Activated T-cell treated with anti-CD3 and anti-CD28 coated beads, Interleukin-2, amount 50 U/mL, for 72 hours (primary cell): ENCODE data around the gene XRCC1. TPM values are rescaled to one million over a fixed set of nuclear protein-coding genes. Genes with fewer than 3 reads are reported as not detected.
"Not testable (repeated sequence)": the region's sequence is repeated elsewhere in the genome, so short reads cannot be mapped to it uniquely, and the experiment has no call there.

Experiments
- ATAC-seq, 2 donors: fragments of 150-1000 bp; cut with Tn5 transposase; replicated peaks in 1 of 2; 2 replicates each; pipeline ENCODE4 v1.10.0; 2021; ENCODE audit warnings: moderate library complexity in 2 of 2, mild to moderate bottlenecking in 1 of 2
- DNase-seq, 2 donors: peaks; one replicate each; pipeline ENCODE4 v3.0.0; 2021 to 2022; ENCODE audit warnings: mixed read lengths in 1 of 2
- H3K27ac Mint-ChIP-seq: one replicate; pipeline ENCODE4 v1.8.0; 2022; ENCODE audit warnings: mild to moderate bottlenecking, moderate library complexity, mixed read lengths
- H3K27me3 Mint-ChIP-seq: one replicate; pipeline ENCODE4 v1.8.0; 2022; ENCODE audit warnings: low read depth, mixed read lengths
- H3K36me3 Mint-ChIP-seq, 2 donors: one replicate each; pipeline ENCODE4 v1.8.0; 2022; ENCODE audit warnings: mixed read lengths in 2 of 2, mild to moderate bottlenecking in 1 of 2; ENCODE audit not compliant: insufficient read depth in 2 of 2
- H3K4me1 Mint-ChIP-seq: one replicate; pipeline ENCODE4 v1.8.0; 2022; ENCODE audit warnings: low read depth, mixed read lengths
- H3K4me3 Mint-ChIP-seq, 2 donors: one replicate each; pipeline ENCODE4 v1.8.0; 2022; ENCODE audit warnings: mild to moderate bottlenecking in 2 of 2, mixed read lengths in 2 of 2, moderate library complexity in 2 of 2
- H3K9me3 Mint-ChIP-seq, 2 donors: one replicate each; pipeline ENCODE4 v1.8.0; 2022; ENCODE audit warnings: mixed read lengths in 2 of 2
- total RNA-seq, 2 donors: library from RNA; stranded (reverse); gene quantifications; one replicate each; pipeline ENCODE4 v1.2.3, GENCODE V29; 2022

Gene XRCC1
- total RNA-seq, 2 donors from 2014 or later = 58.4 to 66.7 TPM

GRCh38 chr19:43611788-43612187, 36.5 kb upstream of the XRCC1 start, which contains the start of gene SRRM5:
SRRM5 (plus strand) TSS chr19:43612088; CDS start chr19:43612122, 34 bp downstream.
- H3K4me3 Mint-ChIP-seq = no peak within 1 kb of the TSS

GRCh38 chr19:43610493-43610892, 35.2 kb upstream of the XRCC1 start:
- peaks cover 0 to 2% of the 10 kb centered on the region in 2 donors for H3K36me3 Mint-ChIP-seq
- no peak for DNase-seq

More at GRCh38 chr19:43611788-43612187, 36.5 kb upstream of the XRCC1 start, which contains the start of gene SRRM5:
- Mint-ChIP-seq H3K36me3 (peaks cover 0 to 2% of the 10 kb centered on the region in 2 donors), H3K27me3 (no peaks in the 10 kb centered on the region), H3K4me1 (peaks cover 6% of the 10 kb centered on the region), H3K27ac (peak within 1 kb of the TSS; percentile 18), H3K9me3 (no peaks in the 10 kb centered on the region)
- no peak for DNase-seq
- no peak for ATAC-seq

GRCh38 chr19:43609872-43610271, 34.5 kb upstream of the XRCC1 start:
- H3K27ac Mint-ChIP-seq = no peak overlapping the region
- H3K4me1 Mint-ChIP-seq = peaks cover 6% of the 10 kb centered on the region
- H3K27me3 Mint-ChIP-seq = no peaks in the 10 kb centered on the region
- peaks cover 0 to 2% of the 10 kb centered on the region in 2 donors for H3K36me3 Mint-ChIP-seq
- ATAC-seq (no peak), DNase-seq (no peak)
- no peaks in the 10 kb centered on the region for H3K9me3 Mint-ChIP-seq
- H3K4me3 Mint-ChIP-seq = no peak overlapping the region

More at GRCh38 chr19:43610493-43610892, 35.2 kb upstream of the XRCC1 start:
- Mint-ChIP-seq H3K27me3 (no peaks in the 10 kb centered on the region), H3K4me1 (peaks cover 6% of the 10 kb centered on the region), H3K27ac (no peak overlapping the region), H3K9me3 (no peaks in the 10 kb centered on the region), H3K4me3 (no peak overlapping the region)
- no peak for ATAC-seq

GRCh38 chr19:43607238-43608205, 32.2 kb upstream of the XRCC1 start:
- Mint-ChIP-seq H3K4me1 (peaks cover 6% of the 10 kb centered on the region), H3K4me3 (no peak overlapping the region), H3K36me3 (peaks cover 0 to 2% of the 10 kb centered on the region in 2 donors), H3K27ac (no peak overlapping the region), H3K27me3 (no peaks in the 10 kb centered on the region), H3K9me3 (no peaks in the 10 kb centered on the region)
- ATAC-seq = no peak
- DNase-seq = no peak

- no peak for ATAC-seq
- no peaks in the 10 kb centered on the region for H3K27me3 Mint-ChIP-seq
- H3K36me3 Mint-ChIP-seq = peaks cover 0 to 2% of the 10 kb centered on the region in 2 donors
- peaks cover 6% of the 10 kb centered on the region for H3K4me1 Mint-ChIP-seq
- no peak overlapping the region for H3K4me3 Mint-ChIP-seq
- H3K27ac Mint-ChIP-seq = no peak overlapping the region
- no peak for DNase-seq
- H3K9me3 Mint-ChIP-seq = no peaks in the 10 kb centered on the region
These were observed 31.4 kb upstream of the XRCC1 start for GRCh38 chr19:43606569-43607229.

GRCh38 chr19:43605875-43606568, 30.7 kb upstream of the XRCC1 start:
- Mint-ChIP-seq H3K4me3 (no peak overlapping the region), H3K9me3 (no peaks in the 10 kb centered on the region)

GRCh38 chr19:43600326-43600725, 25.0 kb upstream of the XRCC1 start:
- peaks cover 23% of the 10 kb centered on the region for H3K4me1 Mint-ChIP-seq
- not testable (repeated sequence) for H3K27ac Mint-ChIP-seq, DNase-seq, H3K27me3 Mint-ChIP-seq, H3K4me3 Mint-ChIP-seq, H3K36me3 Mint-ChIP-seq, ATAC-seq, H3K9me3 Mint-ChIP-seq

More at GRCh38 chr19:43605875-43606568, 30.7 kb upstream of the XRCC1 start:
- no peak overlapping the region for H3K27ac Mint-ChIP-seq
- peaks cover 0 to 3% of the 10 kb centered on the region in 2 donors for H3K36me3 Mint-ChIP-seq
- H3K4me1 Mint-ChIP-seq = peaks cover 6% of the 10 kb centered on the region
- no peak for ATAC-seq
- H3K27me3 Mint-ChIP-seq = no peaks in the 10 kb centered on the region
- no peak for DNase-seq

- H3K27ac Mint-ChIP-seq = peak overlapping the region; percentile 50
- peaks cover 1 to 7% of the 10 kb centered on the region in 2 donors for H3K36me3 Mint-ChIP-seq
- H3K4me3 Mint-ChIP-seq = no peak overlapping the region
- DNase-seq = no peak
- no peak for ATAC-seq
- H3K4me1 Mint-ChIP-seq = peaks cover 23% of the 10 kb centered on the region
- no peaks in the 10 kb centered on the region for H3K9me3 Mint-ChIP-seq
- H3K27me3 Mint-ChIP-seq = no peaks in the 10 kb centered on the region
These were observed 24.4 kb upstream of the XRCC1 start for GRCh38 chr19:43599635-43600295.

- Mint-ChIP-seq H3K36me3 (peaks cover 3 to 10% of the 10 kb centered on the region in 2 donors), H3K4me3 (peak overlapping the region; percentile 8 to 99), H3K27me3 (no peaks in the 10 kb centered on the region), H3K27ac (peak overlapping the region; percentile 95), H3K4me1 (peaks cover 28% of the 10 kb centered on the region), H3K9me3 (no peaks in the 10 kb centered on the region)
- DNase-seq = no peak
- ATAC-seq = no peak
These were observed 23.3 kb upstream of the XRCC1 start for GRCh38 chr19:43598445-43599240.

- H3K9me3 Mint-ChIP-seq = no peaks in the 10 kb centered on the region
- H3K4me1 Mint-ChIP-seq = peaks cover 35% of the 10 kb centered on the region
- peak overlapping the region; percentile 95 for H3K27ac Mint-ChIP-seq
- H3K27me3 Mint-ChIP-seq = no peaks in the 10 kb centered on the region
- ATAC-seq = no peak
- peaks cover 4 to 14% of the 10 kb centered on the region in 2 donors for H3K36me3 Mint-ChIP-seq
- no peak for DNase-seq
- peak overlapping the region; percentile 98 to 99 for H3K4me3 Mint-ChIP-seq
These were observed 22.5 kb upstream of the XRCC1 start for GRCh38 chr19:43597876-43598275.

- Mint-ChIP-seq H3K27me3 (no peaks in the 10 kb centered on the region), H3K36me3 (peaks cover 6 to 17% of the 10 kb centered on the region in 2 donors), H3K4me3 (peak overlapping the region; percentile 98 to 99), H3K9me3 (no peaks in the 10 kb centered on the region), H3K27ac (peak overlapping the region; percentile 100), H3K4me1 (peaks cover 35% of the 10 kb centered on the region)
- DNase-seq (no peak), ATAC-seq (no peak)
These were observed 21.6 kb upstream of the XRCC1 start for GRCh38 chr19:43596842-43597461.
